SK-N-MC (cell line): ENCODE measurements around the gene DIAPH2.
"Not testable (repeated sequence)": the region's sequence is repeated elsewhere in the genome, so short reads cannot be mapped to it uniquely, and the experiment has no call there.

Experiments
- DNase-seq: peaks from one replicate; pipeline ENCODE4 v3.0.0-alpha.2; 2011; ENCODE audit warnings: low read depth, low spot score
- H3K27ac ChIP-seq: fragments of 200-600 bp; sonication (generic); 2 replicates; pipeline ENCODE4 v1.5.1; 2016; ENCODE audit warnings: mixed run types
- H3K36me3 ChIP-seq: fragments of 200-600 bp; sonication (generic); 2 replicates; pipeline ENCODE4 v1.6.1; 2017; ENCODE audit warnings: antibody characterized with exemption, low read length, mixed read lengths; ENCODE audit not compliant: insufficient read depth
- H3K4me3 ChIP-seq: fragments of 200-600 bp; sonication (generic); 2 replicates; pipeline ENCODE4 v1.5.1; 2016
- H3K9ac ChIP-seq: fragments of 200-600 bp; sonication (generic); 2 replicates; pipeline ENCODE4 v1.8.0; 2017; ENCODE audit warnings: mixed run types, mixed read lengths; ENCODE audit not compliant: insufficient read length
- H3K9me3 ChIP-seq: fragments of 200-600 bp; sonication (generic); 2 replicates; pipeline ENCODE4 v1.6.1; 2017; ENCODE audit warnings: low read depth, mild to moderate bottlenecking, antibody characterized with exemption, low read length, moderate library complexity, mixed read lengths
- EZH2 ChIP-seq: fragments of 200-600 bp; sonication (generic); IDR thresholded peaks from one replicate; pipeline ENCODE4 v1.6.1; 2017; ENCODE audit warnings: antibody characterized with exemption
- FOXP2 ChIP-seq: optimal IDR thresholded peaks from 2 replicates; pipeline ENCODE3; 2011; ENCODE audit warnings: mild to moderate bottlenecking, moderate library complexity; ENCODE audit not compliant: insufficient read depth; ENCODE audit errors: extremely low read length, control extremely low read depth
- POLR2AphosphoS5 ChIP-seq: IDR thresholded peaks from 2 replicates; pipeline ENCODE4 v1.6.1; 2012; ENCODE audit warnings: mild to moderate bottlenecking, low read depth, low read length, borderline replicate concordance

Gene DIAPH2

GRCh38 chrX:96820935-96821334 is 136.3 kb downstream of the DIAPH2 start:
- no peaks in the 10 kb centered on the region for H3K36me3 ChIP-seq
- H3K27ac ChIP-seq: no peak overlapping the region
- H3K9me3 ChIP-seq: no peaks in the 10 kb centered on the region
- DNase-seq: no peak
- no peak overlapping the region for H3K4me3 ChIP-seq
- no peak overlapping the region for H3K9ac ChIP-seq
- no peak for TF ChIP-seq FOXP2
- TF ChIP-seq EZH2: no peak
- TF ChIP-seq POLR2AphosphoS5: no peak

DNA sequence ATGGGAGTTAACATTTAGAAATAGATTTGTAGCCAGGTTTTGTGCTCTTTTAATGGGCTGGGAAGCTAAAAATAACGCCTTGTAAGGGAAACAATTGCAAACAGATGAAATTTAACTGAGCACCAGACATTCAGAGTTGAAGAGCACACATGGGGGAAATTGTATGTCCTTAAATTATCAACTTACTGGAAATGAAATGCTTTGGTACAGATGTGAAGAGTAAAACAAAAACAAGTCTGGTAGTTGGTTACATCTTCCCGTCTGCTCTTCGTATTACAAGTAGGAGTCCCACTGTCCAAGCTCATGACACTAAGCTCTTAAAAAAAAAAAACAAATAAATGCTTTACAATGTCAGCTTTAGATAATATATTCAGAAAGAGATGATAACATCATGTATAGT is 139.5 kb downstream of the DIAPH2 start:
- TF ChIP-seq POLR2AphosphoS5: no peak
- no peak for TF ChIP-seq EZH2
- H3K27ac ChIP-seq: no peak overlapping the region
- H3K4me3 ChIP-seq: no peak overlapping the region
- H3K9me3 ChIP-seq: no peaks in the 10 kb centered on the region
- H3K36me3 ChIP-seq: no peaks in the 10 kb centered on the region
- no peak overlapping the region for H3K9ac ChIP-seq
- DNase-seq: no peak

- Histone ChIP-seq H3K9ac (no peak overlapping the region), H3K36me3 (no peaks in the 10 kb centered on the region), H3K27ac (no peak overlapping the region), H3K9me3 (no peaks in the 10 kb centered on the region), H3K4me3 (no peak overlapping the region)
- TF ChIP-seq POLR2AphosphoS5: no peak
- TF ChIP-seq EZH2: no peak
- TF ChIP-seq FOXP2: no peak
- DNase-seq: no peak
Observed at GRCh38 chrX:96833333-96833732, 148.7 kb downstream of the DIAPH2 start.

GRCh38 chrX:96834137-96834536 is 149.5 kb downstream of the DIAPH2 start:
- no peak for TF ChIP-seq POLR2AphosphoS5
- TF ChIP-seq EZH2: no peak
- no peak for TF ChIP-seq FOXP2
- Histone ChIP-seq H3K36me3 (no peaks in the 10 kb centered on the region), H3K9me3 (no peaks in the 10 kb centered on the region), H3K27ac (no peak overlapping the region), H3K9ac (no peak overlapping the region), H3K4me3 (no peak overlapping the region)
- no peak for DNase-seq

GRCh38 chrX:96835660-96836289 is 151.1 kb downstream of the DIAPH2 start:
- DNase-seq: no peak
- H3K36me3 ChIP-seq: no peaks in the 10 kb centered on the region
- H3K27ac ChIP-seq: no peak overlapping the region
- TF ChIP-seq POLR2AphosphoS5: no peak
- no peak for TF ChIP-seq FOXP2
- H3K9ac ChIP-seq: no peak overlapping the region
- H3K4me3 ChIP-seq: no peak overlapping the region
- no peaks in the 10 kb centered on the region for H3K9me3 ChIP-seq

- H3K36me3 ChIP-seq: no peaks in the 10 kb centered on the region
- no peaks in the 10 kb centered on the region for H3K9me3 ChIP-seq
- TF ChIP-seq EZH2: no peak
- no peak for TF ChIP-seq POLR2AphosphoS5
- TF ChIP-seq FOXP2: no peak
- no peak for DNase-seq
- H3K4me3 ChIP-seq: no peak overlapping the region
- H3K27ac ChIP-seq: no peak overlapping the region
- no peak overlapping the region for H3K9ac ChIP-seq
Observed at GRCh38 chrX:96837808-96838207, 153.2 kb downstream of the DIAPH2 start.

DNA sequence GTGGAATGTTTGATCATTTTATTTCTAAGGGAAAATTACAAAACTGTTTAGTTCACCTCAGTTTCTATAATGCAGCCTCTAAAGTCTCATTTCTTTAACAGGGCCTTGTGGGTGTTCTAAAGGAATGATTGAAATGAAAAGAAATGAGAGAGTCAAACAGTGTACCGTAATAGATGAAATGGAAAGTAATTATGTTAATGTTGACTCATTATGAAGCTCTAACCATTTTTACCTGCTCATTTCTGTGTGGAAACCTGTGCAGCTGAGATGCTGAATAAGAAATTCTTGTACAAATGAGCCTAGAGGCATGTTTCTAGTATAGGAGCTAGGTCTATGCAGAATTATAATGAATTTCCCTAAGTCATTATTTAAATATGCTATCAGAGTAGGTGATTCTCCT is 153.9 kb downstream of the DIAPH2 start:
- Histone ChIP-seq H3K27ac (no peak overlapping the region), H3K36me3 (no peaks in the 10 kb centered on the region), H3K4me3 (no peak overlapping the region), H3K9ac (no peak overlapping the region), H3K9me3 (no peaks in the 10 kb centered on the region)
- no peak for DNase-seq
- TF ChIP-seq POLR2AphosphoS5 (no peak), EZH2 (no peak), FOXP2 (no peak)

DNA sequence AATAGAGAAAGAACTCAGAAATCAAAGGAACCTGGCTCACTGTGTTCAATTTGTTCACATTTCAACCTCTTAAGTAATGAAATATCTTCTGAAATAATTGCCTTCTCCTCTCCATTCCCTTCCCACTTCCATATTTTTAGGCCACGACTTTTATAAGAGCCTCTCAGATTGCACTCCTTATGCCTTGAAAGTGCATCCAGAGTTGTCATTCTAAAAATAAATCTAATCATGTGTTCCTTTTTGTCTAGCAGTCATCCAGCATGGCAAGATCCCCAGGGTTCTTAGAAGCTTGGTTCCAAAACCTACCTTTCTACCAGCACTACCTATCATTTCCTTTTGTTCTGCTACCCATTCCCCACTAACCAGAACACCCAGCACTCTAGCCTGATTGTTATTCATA is 156.7 kb downstream of the DIAPH2 start:
- Histone ChIP-seq H3K36me3 (no peaks in the 10 kb centered on the region), H3K27ac (no peak overlapping the region), H3K4me3 (no peak overlapping the region), H3K9me3 (no peaks in the 10 kb centered on the region), H3K9ac (no peak overlapping the region)
- TF ChIP-seq POLR2AphosphoS5 (no peak), FOXP2 (no peak), EZH2 (no peak)
- DNase-seq: no peak

DNA sequence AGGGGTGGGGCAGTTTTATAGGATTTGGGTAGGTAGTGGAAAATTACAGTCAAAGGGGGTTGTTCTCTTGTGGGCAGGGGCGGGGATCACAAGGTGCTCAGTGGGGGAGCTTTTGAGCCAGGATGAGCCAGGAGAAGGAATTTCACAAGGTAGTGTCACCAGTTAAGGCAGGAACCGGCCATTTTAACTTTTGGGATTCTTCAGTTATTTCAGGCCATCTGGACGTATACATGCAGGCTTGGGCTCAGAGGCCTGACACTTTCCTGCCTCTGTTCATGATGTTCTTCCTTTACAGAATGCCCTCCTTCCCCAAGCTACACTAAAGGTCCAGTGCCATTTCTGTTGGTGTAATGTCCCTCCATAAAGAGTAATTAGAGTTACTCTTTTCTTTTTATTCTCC is 157.2 kb downstream of the DIAPH2 start:
- H3K4me3 ChIP-seq, DNase-seq, H3K9me3 ChIP-seq, H3K9ac ChIP-seq, H3K27ac ChIP-seq, H3K36me3 ChIP-seq: not testable (repeated sequence)

GRCh38 chrX:96843566-96843965 is 158.9 kb downstream of the DIAPH2 start:
- Histone ChIP-seq H3K9ac (no peak overlapping the region), H3K27ac (no peak overlapping the region), H3K9me3 (no peaks in the 10 kb centered on the region), H3K36me3 (no peaks in the 10 kb centered on the region), H3K4me3 (no peak overlapping the region)
- DNase-seq: no peak
- TF ChIP-seq POLR2AphosphoS5 (no peak), EZH2 (no peak), FOXP2 (no peak)
